ENCODE data around the gene CTTNBP2.

Gene CTTNBP2

GRCh38 chr7:117790731-117791130 lies 82.5 kb downstream of the CTTNBP2 start:
- Histone ChIP-seq H3K9me3 (ENCODE audit: control insufficient read depth, insufficient read depth, low read depth, low read length) (no peaks in the 10 kb centered on the region), H3K4me3 (ENCODE audit: low read depth, low read length) (no peak overlapping the region), H3K27ac (ENCODE audit: extremely low read depth, low read depth, low read length) (no peak overlapping the region), H3K4me1 (ENCODE audit: control insufficient read depth, insufficient read depth, low read length) (no peaks in the 10 kb centered on the region), H3K36me3 (ENCODE audit: control insufficient read depth in 2 of 2, insufficient read depth in 1 of 2, low read length in 2 of 2) (peaks cover 0 to 8% of the 10 kb centered on the region in 2 experiments; a peak in 1 of 3 replicates)
- ChIA-PET POLR2A (no interaction called here), CTCF (no interaction called here)
- TF ChIP-seq ZBTB17 (tag by site-specific recombination; IDR thresholded peaks at IDR 0.05) (no peak), GFI1B (tag by site-specific recombination; IDR thresholded peaks at IDR 0.05) (no peak), ZNF658 (tag by site-specific recombination; IDR thresholded peaks at IDR 0.05) (no peak), ZNF501 (tag by site-specific recombination; IDR thresholded peaks at IDR 0.05) (no peak), ZSCAN18 (tag by site-specific recombination; IDR thresholded peaks at IDR 0.05) (no peak)

GRCh38 chr7:117790251-117790650 lies 83.0 kb downstream of the CTTNBP2 start:
- H3K4me1 ChIP-seq (ENCODE audit: control insufficient read depth, insufficient read depth, low read length), result no peaks in the 10 kb centered on the region
- no peak for TF ChIP-seq ZNF214 (tag by site-specific recombination; IDR thresholded peaks at IDR 0.05; ENCODE audit: borderline replicate concordance)
- TF ChIP-seq ZNF558 (tag by site-specific recombination; IDR thresholded peaks at IDR 0.05), result no peak
- TF ChIP-seq ZNF791 (tag by site-specific recombination; IDR thresholded peaks at IDR 0.05), result no peak
- no peak for TF ChIP-seq ZNF768 (tag by site-specific recombination; IDR thresholded peaks at IDR 0.05)
- TF ChIP-seq ZNF324 (tag by site-specific recombination; IDR thresholded peaks at IDR 0.05), result no peak
- no peak for TF ChIP-seq ZNF623 (tag by site-specific recombination; IDR thresholded peaks at IDR 0.05)
- TF ChIP-seq ZNF433 (tag by site-specific recombination; IDR thresholded peaks at IDR 0.05; ENCODE audit: low read depth), result no peak
- H3K9me3 ChIP-seq (ENCODE audit: control insufficient read depth, insufficient read depth, low read depth, low read length), result no peaks in the 10 kb centered on the region
- H3K4me3 ChIP-seq (ENCODE audit: low read depth, low read length), result no peak overlapping the region
- POLR2A ChIA-PET, result no interaction called here
- CTCF ChIA-PET, result no interaction called here
- no peak overlapping the region for H3K27ac ChIP-seq (ENCODE audit: extremely low read depth, low read depth, low read length)
- H3K36me3 ChIP-seq (ENCODE audit: control insufficient read depth in 2 of 2, insufficient read depth in 1 of 2, low read length in 2 of 2), result peaks cover 0 to 8% of the 10 kb centered on the region in 2 experiments; a peak in 1 of 3 replicates

- Histone ChIP-seq H3K4me1 (ENCODE audit: control insufficient read depth, insufficient read depth, low read length) (no peaks in the 10 kb centered on the region), H3K4me3 (ENCODE audit: low read depth, low read length) (no peak overlapping the region), H3K27ac (ENCODE audit: extremely low read depth, low read depth, low read length) (no peak overlapping the region), H3K36me3 (ENCODE audit: control insufficient read depth in 2 of 2, insufficient read depth in 1 of 2, low read length in 2 of 2) (no peaks in the 10 kb centered on the region), H3K9me3 (ENCODE audit: control insufficient read depth, insufficient read depth, low read depth, low read length) (no peaks in the 10 kb centered on the region)
- TF ChIP-seq PRDM6 (tag by site-specific recombination; IDR thresholded peaks at IDR 0.05) (0 out of 2 replicates have a peak, but pooled peaks have one; percentile 6), ZSCAN30 (tag by site-specific recombination; IDR thresholded peaks at IDR 0.05) (no peak)
- ChIA-PET CTCF (interaction anchor here (1.4 kb wide), 1 partner anchor 15 kb away, joined by 4 read pairs; no protein-coding TSS in a partner anchor), POLR2A (no interaction called here)
Observed at GRCh38 chr7:117785431-117785830, 87.8 kb downstream of the CTTNBP2 start.

GRCh38 chr7:117784315-117784714 lies 88.9 kb downstream of the CTTNBP2 start:
- H3K36me3 ChIP-seq (ENCODE audit: control insufficient read depth in 2 of 2, insufficient read depth in 1 of 2, low read length in 2 of 2), result no peaks in the 10 kb centered on the region

More at GRCh38 chr7:117784315-117784714, 88.9 kb downstream of the CTTNBP2 start:
- no peak for TF ChIP-seq HIC1 (tag by site-specific recombination; IDR thresholded peaks at IDR 0.05)
- no peak for TF ChIP-seq ZNF335 (tag by site-specific recombination; conservative IDR thresholded peaks at IDR 0.05)
- TF ChIP-seq ZNF416 (tag by site-specific recombination; IDR thresholded peaks at IDR 0.05), result no peak
- TF ChIP-seq ZBTB49 (tag by site-specific recombination; IDR thresholded peaks at IDR 0.05; ENCODE audit: low read depth), result no peak
- no peak for TF ChIP-seq ZNF843 (tag by site-specific recombination; IDR thresholded peaks at IDR 0.05)
- TF ChIP-seq ZNF10 (tag by site-specific recombination; IDR thresholded peaks at IDR 0.05), result no peak
- ChIA-PET POLR2A (no interaction called here), CTCF (no interaction called here)
- H3K27ac ChIP-seq (ENCODE audit: extremely low read depth, low read depth, low read length), result no peak overlapping the region
- no peaks in the 10 kb centered on the region for H3K9me3 ChIP-seq (ENCODE audit: control insufficient read depth, insufficient read depth, low read depth, low read length)
- no peak overlapping the region for H3K4me3 ChIP-seq (ENCODE audit: low read depth, low read length)
- H3K4me1 ChIP-seq (ENCODE audit: control insufficient read depth, insufficient read depth, low read length), result no peaks in the 10 kb centered on the region
